NCI-H226 (cell line): ENCODE results near the gene LPO.

Experiments
- DNase-seq: peaks from one replicate; pipeline ENCODE4 v3.0.0-alpha.2; 2015

LPO gene

DNA sequence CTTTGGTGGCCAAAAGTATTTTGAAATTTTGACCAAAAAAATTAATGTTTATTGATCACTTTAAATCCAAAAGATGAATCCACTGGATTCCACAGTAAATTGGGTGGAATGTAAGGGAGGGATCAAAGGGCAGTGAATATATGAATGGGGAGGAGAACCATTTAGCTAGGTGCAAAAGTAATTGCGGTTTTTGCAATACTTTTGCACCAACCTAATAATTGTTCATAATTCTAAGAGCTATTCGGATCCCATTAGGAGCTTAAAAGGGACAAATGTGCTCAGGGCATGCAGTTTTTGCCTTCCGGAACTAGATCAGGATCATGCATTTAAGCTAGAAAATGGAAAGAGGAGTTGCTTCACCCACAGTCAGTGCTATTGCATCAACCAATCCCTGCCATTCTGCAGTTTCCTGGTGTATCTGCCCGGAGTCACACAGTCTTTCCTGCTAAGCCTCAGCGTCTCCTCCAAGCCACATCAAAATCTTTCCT, at the start of gene LPO:
TSS of gene LPO (plus strand) at position 438 of the 488 bp plus-strand sequence. CDS start 4,396 bp downstream, outside the sequence.
- no peak for DNase-seq

DNA sequence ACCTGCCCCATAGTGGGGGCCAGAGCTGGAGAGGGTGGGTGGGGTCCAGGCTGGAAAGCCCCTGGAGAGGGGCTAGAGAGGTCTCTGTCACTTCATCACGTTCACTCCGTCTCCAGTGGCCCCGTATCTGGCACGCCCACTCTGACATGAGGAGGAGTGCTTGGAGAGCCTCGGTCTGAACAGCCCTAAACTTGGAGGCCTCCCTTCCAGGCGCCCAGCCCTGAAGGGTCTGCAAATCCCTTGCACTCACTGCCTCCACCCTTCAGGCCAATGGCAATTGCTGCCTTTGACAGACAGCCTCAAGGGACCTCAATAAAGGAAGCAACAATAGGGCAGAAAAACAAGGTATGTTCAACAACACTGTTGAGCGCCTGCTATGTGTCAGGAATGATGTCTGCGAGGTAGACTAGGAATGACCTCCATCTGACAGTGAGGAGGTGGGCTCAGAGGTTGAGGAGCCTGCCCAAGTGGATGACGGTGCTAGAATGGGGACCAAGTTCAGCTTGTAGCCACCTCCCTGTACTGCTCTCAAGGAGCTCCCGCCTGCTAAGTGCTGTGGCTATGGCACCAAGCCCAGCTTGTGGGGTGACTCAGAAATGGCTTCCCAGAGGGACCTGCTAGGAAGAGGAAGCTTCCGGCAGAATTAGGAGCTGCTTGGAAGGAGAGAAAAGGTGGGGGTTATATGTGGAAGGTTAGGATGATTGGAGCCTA, 48.8 kb upstream of the LPO start:
- peak; percentile 61 for DNase-seq

DNA sequence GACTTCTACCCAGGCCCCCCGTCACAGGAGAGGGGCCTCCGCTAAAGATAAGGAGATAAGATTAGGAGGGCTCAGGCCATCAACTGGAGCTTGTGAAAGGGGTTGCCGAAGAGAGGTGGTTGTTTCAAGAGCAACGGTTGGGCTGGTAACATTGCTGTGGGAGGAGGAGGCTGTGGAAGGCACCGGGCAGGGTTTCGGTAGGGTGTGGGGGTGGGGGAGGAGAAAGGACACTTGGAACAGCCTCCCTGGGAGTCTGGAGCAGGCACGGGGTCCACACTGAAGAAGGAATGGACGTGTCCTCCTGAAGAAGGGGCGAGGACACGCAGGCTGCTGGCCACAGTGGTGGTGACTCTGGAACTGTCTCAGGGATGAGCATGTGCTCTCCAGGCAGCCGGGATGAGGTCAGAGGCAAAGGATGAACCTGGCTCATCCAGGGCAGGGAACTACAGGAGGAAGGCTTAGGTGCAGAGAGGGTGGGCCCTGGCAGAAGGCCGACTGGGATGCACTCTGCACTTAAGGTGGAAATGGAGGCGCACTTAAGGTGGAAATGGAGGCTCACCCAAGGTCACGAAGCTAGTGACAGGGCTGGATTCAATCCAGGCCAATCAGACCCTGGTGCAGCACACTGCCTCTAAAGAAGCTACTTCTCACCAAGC, 47.0 kb upstream of the LPO start:
- no peak for DNase-seq

DNA sequence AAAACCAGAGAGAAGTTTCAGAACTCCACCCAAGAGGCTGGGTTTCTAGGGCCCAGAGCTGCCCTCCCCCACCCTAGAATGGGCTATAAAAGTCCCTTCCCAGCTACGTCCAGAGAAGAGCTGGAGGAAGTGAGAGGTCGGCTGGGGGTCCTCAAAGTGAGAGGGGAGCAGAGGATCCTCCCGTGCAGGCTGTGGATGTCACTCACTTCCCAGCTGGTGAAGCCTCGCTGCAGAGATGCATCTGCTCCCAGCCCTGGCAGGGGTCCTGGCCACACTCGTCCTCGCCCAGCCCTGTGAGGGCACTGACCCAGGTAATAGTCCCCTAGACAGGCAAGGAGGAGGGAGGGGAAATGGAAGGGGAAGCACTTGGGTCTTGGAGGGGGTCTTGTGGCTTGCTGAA, 45.8 kb upstream of the LPO start, which contains the start of gene EPX:
TSS of gene EPX (plus strand) at position 115 of the 400 bp plus-strand sequence. CDS start at position 236, 121 bp downstream.
- no peak for DNase-seq

DNA sequence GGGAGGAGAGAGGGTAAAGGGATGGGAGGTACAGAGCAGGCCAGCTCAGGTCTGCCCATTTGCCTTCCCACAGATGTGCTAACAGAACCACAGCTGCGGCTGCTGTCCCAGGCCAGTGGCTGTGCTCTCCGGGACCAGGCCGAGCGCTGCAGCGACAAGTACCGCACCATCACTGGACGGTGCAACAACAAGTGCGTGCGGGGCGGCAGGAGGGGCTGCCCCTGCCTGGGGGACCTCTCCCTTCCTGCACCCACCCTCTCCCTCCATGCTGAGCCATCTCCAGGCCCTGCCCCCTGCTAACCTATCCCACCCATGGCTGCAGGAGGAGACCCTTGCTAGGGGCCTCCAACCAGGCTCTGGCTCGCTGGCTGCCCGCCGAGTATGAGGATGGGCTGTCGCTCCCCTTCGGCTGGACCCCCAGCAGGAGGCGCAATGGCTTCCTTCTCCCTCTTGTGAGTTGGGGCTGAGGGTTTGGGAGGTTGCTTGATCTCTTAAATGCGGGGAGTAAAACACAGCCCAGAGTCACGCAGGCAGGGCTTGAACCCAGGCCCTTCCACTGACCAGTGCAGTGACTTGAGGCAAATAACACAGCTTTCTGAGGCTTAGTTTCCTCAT, 44.6 kb upstream of the LPO start:
- no peak for DNase-seq

DNA sequence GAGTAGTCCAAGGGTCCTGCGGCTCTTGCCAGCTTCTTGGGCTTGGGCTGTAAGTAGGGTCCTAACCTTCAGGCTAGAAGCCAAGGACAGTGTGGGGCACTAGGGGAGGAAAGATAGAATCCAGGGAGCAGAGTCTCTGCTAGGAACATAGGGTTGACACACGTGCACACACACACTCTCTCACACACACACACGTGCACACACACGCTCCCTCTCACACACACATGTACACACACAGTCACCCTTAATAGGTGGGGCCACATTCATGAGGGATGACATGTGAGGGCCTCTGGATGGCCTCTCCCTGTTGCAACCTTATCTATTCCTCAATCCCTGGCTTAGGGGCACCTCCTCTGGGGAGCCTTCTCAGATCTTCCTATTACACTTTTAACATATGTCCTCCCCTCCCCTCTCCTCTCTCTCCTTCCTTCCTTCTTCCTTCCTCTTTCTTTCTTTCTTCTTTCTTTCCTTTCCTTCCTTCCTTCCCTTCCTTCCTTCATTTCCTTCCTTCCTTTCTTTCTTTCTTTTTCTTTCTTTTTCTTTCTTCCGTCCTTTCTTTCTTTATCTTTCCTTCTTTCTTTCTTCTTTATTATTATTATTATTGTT, 42.8 kb upstream of the LPO start:
- DNase-seq = no peak

DNA sequence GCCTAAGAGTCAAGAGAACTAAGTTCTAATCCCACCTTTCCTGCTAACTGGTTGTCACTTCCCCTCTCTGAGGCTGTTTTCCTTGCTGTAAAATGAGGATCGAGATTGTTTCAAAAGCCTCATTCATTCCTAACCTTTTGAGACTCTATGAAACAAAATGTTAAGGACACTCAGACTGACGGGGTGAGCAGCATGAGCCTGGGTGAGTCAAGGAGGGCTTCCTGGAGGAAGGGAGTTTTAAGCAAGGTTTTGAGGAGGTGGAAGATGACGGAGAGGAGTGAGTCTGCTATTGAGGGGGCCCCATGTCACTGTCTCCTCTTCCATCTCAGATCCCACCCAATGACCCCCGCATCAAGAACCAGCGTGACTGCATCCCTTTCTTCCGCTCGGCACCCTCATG, 41.8 kb upstream of the LPO start:
- no peak for DNase-seq

DNA sequence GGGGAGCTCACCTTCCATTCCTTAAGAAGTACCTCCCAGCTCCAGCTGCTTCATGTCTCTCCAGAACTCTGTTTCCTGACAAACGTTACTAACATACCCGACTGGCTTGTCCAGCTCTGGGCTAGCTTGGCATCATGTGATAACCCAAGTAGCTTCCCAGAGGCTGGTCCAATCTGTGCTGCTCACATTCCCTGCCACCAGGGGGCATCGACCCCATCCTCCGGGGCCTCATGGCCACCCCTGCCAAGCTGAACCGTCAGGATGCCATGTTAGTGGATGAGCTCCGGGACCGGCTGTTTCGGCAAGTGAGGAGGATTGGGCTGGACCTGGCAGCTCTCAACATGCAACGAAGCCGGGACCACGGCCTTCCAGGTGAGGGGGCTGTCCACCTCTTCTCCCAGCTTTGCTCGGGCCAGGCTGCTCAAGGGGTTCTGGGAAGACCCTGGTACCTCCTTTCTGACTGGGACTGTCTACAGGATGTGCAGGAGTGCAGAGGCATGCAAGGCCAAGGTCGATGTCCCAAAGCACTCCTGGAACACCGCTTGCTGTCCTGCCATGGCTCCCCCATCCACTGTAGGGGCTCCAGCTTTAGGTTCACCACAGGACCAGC, 38.3 kb upstream of the LPO start:
- no peak for DNase-seq

DNA sequence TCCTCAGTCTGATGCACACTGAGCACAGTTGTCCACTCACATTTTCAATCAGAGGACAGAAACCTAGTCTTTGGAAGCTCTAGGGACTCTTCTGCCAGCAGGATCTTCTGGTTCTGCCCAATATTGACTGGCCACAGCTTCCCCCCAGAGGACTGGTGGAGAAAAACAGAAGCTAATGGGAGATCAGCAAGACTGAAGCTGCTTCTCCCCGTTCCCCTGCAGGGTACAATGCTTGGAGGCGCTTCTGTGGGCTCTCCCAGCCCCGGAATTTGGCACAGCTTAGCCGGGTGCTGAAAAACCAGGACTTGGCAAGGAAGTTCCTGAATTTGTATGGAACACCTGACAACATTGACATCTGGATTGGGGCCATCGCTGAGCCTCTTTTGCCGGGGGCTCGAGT, 35.5 kb upstream of the LPO start:
- no peak for DNase-seq

DNA sequence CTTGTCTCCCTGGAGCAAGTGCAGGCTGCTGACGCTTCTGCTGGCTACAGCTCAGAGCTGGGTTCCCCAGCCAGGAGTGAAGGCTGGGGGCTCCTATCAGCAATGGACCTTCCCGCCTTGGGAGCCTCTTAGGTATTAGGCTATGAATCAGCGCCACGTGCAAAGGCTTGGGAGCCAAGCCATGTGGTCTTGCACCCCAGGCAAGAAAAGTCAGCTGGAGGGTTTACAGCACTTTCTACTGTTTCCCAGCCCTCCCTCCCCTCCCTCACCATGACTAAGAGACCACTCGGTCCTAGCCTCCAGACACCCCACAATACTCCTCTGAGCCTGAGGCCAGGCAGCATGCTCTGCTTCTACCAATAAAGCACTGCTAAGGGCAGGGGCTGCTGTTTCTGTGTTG, 33.6 kb upstream of the LPO start:
- no peak for DNase-seq

DNA sequence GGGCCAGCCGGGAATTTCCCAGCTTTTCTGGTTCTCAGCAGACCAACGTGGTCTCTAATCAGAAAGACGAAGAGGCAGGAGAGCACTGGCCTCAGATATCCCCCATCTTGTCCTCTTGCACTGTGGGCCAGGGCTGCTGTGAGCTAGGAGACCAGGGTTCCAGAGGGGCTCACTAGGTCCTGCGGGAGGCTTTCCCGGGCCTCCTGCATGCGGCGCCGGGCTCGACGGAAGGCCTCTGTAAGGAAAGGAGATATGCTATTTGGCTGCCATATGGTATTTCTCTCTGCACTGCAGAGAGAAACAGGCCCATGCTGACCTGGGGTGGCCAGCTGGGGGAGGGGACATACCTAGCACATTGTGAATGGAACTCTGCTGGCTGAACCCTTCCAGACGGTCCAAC, 32.4 kb upstream of the LPO start:
- DNase-seq = no peak

DNA sequence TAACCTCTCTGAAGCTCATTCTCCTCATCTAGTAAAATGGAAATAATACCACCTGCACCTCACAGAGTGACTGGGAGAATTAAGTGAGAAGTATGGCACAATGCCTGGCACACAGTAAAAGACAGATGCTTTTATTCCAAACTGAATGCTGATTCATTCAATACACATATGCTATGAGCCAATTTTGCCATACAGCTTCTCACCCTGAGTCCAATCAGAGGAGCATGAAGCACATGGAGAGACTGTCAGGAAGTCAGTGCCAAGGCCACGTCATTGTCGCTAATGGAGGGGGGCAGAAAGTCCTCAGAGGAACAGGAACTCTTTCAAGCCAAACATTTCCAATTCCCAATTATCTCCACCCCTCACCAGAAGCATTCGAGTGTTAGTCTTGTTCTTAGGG, 30.9 kb upstream of the LPO start:
- no peak for DNase-seq

DNA sequence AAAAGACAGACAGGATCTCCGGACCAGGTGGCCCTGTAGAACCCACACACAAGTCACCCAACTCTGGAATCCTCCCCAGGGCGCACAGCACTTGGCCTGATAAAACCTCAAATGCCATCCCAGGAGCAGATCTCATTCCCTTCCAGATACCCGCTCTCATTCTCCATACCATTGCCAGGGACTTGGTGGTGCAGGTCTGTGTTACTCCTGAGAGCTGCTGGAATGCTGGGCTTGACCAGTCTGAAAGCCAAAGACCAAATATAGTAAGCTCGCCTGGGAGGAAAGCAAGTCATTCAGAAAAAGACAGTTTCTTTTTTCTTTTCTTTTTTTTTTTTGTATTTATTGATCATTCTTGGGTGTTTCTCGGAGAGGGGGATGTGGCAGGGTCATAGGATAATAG, 30.0 kb upstream of the LPO start:
- no peak for DNase-seq

DNA sequence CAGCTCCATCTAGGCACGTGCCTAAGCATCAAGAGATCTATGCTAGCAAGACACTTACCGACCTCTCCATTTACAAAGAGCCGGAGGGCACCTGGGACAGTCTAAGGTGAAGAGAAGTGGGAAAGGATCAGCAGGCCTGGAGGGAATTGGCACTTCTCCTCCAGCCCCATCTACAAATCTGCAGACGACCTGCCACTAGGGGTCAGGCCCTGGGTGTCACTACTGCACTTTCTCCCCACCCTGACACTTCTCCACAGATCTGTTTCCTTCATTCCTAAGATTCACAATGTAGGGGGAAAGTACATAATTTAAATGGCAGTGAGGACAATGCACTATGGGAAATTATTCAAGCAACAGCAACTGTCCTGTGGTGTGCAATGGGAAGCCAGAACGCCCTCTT, 27.5 kb upstream of the LPO start:
- DNase-seq = no peak

DNA sequence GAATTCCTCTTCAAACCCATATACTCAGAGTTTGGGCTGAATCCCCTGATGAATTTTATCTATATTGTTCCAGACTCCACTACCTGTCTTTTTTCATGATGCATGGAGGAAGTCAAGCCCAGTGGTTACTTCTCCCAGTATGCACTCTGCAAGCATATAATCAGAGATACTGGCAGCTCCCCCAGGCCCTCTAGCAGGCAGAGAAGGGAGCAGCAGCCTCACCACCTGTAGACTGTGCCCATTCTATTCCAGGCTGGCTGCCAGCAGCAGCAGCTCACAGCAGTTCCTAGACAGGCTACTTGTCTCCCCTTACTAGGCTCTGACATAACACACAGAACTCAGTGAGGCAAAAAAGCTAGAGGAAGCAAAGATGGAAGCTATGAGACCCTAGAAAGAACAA, 22.7 kb upstream of the LPO start:
- peak; percentile 55 for DNase-seq

DNA sequence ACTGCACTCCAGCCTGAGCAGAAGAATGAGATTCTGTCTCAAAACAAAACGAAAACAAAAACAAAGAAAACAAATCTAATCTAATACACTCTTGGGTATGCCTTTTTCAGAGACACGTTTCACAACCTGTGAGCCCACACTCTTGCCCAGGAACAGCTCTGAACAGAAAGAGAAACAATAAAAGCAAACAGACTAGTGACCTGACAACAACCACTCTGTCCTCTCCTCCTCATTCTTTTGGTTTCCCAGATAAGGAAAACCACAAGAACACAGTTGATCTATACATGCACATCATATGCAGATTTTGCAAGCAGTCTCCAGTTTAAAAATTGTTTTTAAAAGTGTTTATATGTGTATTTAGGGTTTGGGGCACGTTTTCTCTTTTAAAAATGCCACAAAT, 20.6 kb upstream of the LPO start:
- DNase-seq = peak; percentile 13

DNA sequence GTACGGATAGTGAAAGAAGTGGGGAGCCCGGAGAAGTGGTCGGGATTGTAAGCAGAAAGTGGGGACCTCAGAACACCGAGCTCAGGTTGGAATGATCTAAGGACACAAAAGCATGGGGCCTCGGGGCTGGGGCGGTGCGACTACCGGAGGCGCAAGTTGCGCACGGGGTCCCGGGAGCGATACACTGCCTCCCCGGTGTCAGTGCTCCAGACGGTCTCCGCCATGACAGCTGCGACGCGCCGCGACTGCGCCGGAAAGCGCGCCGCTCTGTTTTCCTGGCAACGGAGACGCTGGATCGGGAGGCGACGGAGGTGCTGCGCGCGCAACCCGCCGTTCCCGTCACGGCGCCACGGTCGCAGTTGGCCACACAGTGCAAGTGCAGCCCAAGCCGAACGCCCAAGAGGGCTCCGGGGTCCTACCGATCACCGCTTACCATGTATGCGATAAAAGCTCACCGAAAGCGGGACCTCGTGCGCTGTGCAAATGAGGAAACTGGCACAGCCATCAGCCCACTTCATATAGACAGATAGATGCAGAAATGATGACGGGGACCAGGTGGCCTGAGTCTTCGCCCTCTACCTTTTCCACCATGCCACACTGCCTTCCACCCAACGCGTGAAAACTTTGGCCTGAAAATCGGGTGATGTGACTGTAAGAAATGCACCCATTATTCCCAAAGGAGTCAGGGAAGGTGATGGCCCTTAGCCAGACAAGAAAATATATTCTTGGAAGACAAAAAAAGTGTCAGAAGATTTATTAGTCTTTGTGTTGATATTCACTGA, 19.2 kb upstream of the LPO start, which contains the start of gene MKS1:
TSS of gene MKS1 (minus strand) at position 249 of the 782 bp plus-strand sequence. CDS start at position 224, 25 bp downstream.
- peak; percentile 90 for DNase-seq

DNA sequence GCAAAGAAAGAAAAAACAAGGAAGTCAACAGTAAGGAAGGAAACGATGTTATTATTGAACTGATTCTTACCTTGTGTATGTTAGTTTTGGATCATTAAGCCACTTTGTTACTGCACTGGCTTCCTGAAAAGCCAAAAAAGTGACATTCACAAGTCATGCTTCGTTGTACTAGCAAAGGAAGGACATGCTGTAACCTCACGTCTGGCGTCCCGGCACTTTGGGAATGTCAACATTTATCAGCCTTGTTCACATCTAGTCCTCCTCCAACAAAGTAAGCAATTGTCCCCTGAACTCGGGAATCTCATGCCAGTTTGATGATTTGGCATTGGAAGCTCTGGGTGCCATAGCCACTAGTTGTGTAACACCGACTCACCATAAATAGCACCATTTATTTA, 18.6 kb upstream of the LPO start:
- no peak for DNase-seq

DNA sequence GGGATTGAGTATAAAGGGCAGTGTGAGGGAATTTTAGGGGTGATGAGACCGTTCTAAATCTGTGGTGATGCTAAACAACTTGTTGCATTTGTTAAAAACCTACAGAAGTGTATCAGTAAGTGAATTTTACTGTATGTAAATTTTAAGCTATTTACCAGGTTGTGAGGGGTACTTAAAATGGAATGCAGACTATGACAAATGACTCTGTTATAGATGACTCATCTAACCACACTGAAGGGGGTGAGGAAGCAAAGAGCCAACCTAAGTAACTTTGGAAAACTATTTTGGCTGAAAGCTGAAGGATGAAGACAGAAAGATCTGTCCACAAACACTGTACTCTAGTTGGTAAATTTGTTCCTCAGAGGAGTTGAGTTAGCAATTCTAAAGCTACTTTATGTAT, 14.1 kb upstream of the LPO start:
- peak; percentile 54 for DNase-seq

DNA sequence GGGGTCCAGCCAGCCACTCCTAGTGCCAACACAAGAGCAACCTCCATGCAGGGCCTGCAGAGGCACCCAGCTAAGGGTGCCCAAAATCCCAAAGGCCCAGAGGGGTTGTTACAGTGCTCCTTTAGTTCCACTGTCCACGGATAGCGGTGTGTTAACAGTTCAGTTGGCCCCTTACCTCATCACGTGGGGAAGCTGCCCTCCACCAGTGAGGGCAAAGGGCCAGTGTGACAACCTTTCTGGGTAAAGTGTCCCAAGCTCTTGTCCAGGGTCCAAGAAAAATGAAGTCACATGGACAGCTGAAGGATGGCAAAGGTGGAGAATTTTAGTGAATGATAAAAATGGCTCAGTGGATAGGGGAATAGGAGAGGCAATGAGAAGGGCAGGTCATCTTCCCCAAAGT, 10.7 kb upstream of the LPO start:
- DNase-seq = no peak

DNA sequence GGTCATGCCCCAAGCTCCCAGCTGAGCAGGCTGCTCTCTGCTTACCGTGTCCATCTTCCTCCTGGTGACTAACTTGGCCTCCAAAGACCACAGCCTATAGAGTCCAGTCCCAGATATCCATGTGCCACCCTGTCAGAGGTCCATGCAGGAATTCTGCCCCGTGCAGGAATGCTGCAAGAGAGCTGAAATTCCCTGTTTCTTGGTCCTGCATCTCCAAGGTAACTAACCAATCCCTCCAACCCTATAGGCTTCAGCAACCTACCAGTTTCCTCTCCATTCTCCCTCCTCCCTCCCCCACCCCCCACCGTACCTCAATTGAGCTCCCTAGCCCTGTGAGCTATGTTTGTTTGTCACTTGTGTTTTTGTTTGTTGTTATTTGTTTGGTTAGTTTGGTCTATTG, 9.7 kb upstream of the LPO start:
- DNase-seq = no peak

DNA sequence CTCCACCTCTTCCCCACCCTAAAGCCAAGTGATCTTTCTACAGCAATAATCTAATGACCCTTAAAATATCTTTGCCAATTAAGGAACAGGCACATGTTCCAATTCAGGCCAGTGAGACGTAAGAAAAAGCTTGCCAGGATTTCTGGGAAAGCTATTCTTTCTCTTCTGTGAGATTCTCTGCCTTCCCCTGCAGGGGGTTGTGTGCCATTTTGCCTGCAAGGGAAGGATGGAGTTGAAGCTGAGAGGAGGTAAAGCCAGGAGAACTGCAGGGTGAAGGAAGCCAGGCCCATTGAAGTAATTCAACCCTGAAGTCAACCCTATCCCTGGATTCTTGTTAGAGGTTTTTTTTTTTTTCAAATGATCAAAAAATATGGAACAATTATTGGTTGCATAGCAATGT, 9.0 kb upstream of the LPO start:
- no peak for DNase-seq
